ENCODE measurements around the gene MSANTD7. TPM values are rescaled to one million over a fixed set of nuclear protein-coding genes. Genes with fewer than 3 reads are reported as not detected.

MSANTD7 gene
- total RNA-seq, 6 experiments from 2014 or later = 2.2 to 6.0 (median 3.2) TPM

DNA sequence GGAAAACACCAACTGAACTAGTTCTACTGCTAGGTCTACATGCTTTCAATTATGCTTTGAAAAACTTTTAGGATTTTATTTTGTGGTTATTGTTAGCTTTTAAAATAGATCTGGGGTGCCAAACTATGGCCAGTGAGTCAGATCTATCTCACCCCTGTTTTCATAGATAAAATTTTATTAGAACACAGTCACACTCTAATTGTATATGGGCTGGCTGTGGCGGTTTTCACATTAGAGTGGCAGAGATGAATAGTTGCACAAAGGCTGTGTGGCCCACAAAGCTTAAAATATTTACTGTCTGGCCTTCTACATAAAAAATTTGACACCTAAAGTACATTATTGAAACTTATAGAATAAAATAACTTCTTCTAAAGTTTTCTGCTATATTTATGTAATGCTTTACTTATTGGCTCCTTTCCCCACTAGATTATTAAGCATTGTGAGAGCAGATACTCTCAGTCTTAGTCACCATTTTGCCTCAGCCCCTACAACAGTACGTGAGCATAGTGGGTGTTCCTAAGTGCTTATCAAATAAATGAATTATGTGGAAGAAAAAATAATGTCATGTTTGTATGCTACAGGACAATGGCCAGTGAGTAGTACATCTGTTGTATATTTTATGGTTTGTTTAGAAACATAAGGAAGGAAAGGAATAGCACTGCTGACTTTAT, 35.1 kb downstream of the MSANTD7 start:
- DNase-seq (no peak), ATAC-seq (no peak)
- 69% methylated on average over 2 of the region's 2 CpGs for whole genome bisulfite sequencing (ENCODE audit: insufficient coverage, low coverage, low lambda C conversion rate, missing lambda C conversion rate)
- no peaks in the 10 kb centered on the region for H3K27me3 ChIP-seq
- no peak overlapping the region for H3K27ac ChIP-seq
- intact Hi-C loops (cut with DNase I) = no loop called here
- peaks cover 0 to 5% (median 0%) of the 10 kb centered on the region in 4 donors for H3K4me1 ChIP-seq
- no peaks in the 10 kb centered on the region for H3K9me3 ChIP-seq
- no peak for TF ChIP-seq POLR2A (IDR thresholded peaks at IDR 0.05)
- TF ChIP-seq, protein P1, sequence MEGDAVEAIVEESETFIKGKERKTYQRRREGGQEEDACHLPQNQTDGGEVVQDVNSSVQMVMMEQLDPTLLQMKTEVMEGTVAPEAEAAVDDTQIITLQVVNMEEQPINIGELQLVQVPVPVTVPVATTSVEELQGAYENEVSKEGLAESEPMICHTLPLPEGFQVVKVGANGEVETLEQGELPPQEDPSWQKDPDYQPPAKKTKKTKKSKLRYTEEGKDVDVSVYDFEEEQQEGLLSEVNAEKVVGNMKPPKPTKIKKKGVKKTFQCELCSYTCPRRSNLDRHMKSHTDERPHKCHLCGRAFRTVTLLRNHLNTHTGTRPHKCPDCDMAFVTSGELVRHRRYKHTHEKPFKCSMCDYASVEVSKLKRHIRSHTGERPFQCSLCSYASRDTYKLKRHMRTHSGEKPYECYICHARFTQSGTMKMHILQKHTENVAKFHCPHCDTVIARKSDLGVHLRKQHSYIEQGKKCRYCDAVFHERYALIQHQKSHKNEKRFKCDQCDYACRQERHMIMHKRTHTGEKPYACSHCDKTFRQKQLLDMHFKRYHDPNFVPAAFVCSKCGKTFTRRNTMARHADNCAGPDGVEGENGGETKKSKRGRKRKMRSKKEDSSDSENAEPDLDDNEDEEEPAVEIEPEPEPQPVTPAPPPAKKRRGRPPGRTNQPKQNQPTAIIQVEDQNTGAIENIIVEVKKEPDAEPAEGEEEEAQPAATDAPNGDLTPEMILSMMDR (IDR thresholded peaks at IDR 0.05) = no peak
- H3K4me3 ChIP-seq = no peak overlapping the region
- H3K36me3 ChIP-seq = peaks cover 0 to 16% (median 1%) of the 10 kb centered on the region in 4 donors

DNA sequence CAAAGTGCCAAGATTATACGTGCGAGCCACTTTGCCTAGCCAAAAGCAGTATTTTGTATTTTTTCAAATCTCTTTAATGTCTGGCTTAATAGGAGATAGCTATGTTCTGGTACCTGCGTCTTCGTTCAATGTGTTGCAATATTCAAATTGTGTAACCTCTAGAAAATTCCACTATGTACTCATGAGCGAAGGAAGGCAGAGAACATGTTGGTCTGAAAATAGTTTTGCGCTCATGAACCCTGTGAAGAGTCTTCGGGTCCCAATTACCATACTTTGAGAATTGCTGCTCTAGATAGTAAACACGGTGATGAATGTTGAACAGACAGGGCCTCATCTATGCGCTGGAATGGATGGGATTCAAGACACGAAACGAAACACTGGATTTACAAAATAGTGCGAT, 37.8 kb downstream of the MSANTD7 start:
- H3K27ac ChIP-seq = peak overlapping the region in 1 of 3 donors; percentile 46
- ATAC-seq (peak in 1 of 4 donors; percentile 5), DNase-seq (no peak)
- 67% methylated on average over 12 of the region's 12 CpGs for WGBS (ENCODE audit: insufficient coverage, low coverage, low lambda C conversion rate, missing lambda C conversion rate)
- H3K4me1 ChIP-seq = peaks cover 0 to 10% (median 0%) of the 10 kb centered on the region in 4 donors
- H3K27me3 ChIP-seq = no peaks in the 10 kb centered on the region
- TF ChIP-seq POLR2A (IDR thresholded peaks at IDR 0.05) = no peak
- TF ChIP-seq, protein P1 (IDR thresholded peaks at IDR 0.05) = no peak
- H3K36me3 ChIP-seq = peaks cover 0 to 3% (median 0%) of the 10 kb centered on the region in 4 donors
- H3K4me3 ChIP-seq = no peak overlapping the region
- intact Hi-C loops (cut with DNase I) = no loop called here
- no peaks in the 10 kb centered on the region for H3K9me3 ChIP-seq

DNA sequence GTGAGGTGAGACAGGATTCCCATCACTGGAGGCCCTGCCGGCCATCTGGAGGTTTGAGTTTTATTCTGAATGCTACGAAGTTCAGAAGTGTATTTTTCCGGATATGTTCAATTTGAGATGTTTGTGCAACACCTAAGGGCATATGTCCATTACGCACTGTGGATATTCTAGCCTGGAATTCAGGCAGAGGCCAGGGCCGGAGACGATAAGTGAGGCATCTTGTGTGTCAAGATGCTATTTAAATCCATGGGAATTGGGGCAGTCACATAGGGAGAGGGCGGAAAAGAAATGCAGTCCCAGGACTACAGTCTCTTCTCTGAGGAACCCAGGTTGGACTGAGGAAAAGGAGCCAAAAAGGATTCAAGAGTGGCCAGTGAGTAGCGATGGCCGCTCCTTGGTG, 38.7 kb downstream of the MSANTD7 start:
- Histone ChIP-seq H3K36me3 (no peaks in the 10 kb centered on the region), H3K4me3 (no peak overlapping the region), H3K4me1 (peaks cover 0 to 10% (median 0%) of the 10 kb centered on the region in 4 donors), H3K27me3 (no peaks in the 10 kb centered on the region), H3K9me3 (no peaks in the 10 kb centered on the region), H3K27ac (no peak overlapping the region)
- DNase-seq (no peak), ATAC-seq (no peak)
- TF ChIP-seq, protein P1 (IDR thresholded peaks at IDR 0.05) = no peak
- TF ChIP-seq POLR2A (IDR thresholded peaks at IDR 0.05) = no peak
- 82% methylated on average over 9 of the region's 9 CpGs for WGBS (ENCODE audit: insufficient coverage, low coverage, low lambda C conversion rate, missing lambda C conversion rate)
- intact Hi-C loops (cut with DNase I) = no loop called here

DNA sequence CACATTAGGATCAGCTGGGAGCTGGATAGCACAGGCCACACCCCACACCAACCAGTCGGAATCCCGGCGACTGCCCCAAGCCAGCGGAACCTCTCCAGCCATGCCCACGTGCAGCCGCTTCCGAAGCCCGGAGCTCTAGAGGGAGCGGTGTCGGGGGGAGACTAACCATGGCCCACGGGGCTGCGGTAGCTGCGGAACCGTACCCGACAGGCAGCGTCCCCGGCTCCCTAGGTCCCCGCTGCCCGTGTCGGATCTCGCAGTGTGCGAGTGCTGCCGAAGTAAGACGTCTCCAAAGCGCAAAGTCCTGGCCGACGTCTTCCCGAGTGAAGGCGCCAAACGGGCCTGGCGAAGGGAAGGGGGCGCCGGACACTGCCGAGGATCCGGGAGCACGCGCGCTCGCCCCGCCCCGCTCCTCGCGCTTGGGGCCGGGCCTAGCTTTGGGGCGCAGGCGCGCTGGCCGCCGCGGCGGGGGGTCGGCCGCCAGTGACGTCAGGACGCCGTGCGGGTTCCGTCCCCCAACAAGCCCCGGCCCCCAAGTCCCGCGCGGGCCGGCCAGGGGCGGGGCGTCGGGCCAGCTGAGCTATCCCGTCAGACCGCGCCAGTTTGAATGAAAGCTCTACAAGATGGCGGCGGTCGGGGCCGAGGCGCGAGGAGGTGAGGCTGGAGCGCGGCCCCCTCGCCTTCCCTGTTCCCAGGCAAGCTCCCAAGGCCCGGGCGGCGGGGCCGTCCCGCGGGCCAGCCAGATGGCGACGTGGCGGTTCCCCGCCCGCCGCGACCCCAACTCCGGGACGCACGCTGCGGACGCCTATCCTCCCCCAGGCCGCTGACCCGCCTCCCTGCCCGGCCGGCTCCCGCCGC, 40.4 kb downstream of the MSANTD7 start, which contains the start of gene SUV39H2:
TSS of gene SUV39H2 (plus strand) at position 601 of the 858 bp plus-strand sequence. CDS start at position 624, 23 bp downstream.
- 0% methylated on average over 7 of the region's 102 CpGs for whole genome bisulfite sequencing (ENCODE audit: insufficient coverage, low coverage, low lambda C conversion rate, missing lambda C conversion rate)
- intact Hi-C loops (cut with DNase I) = no loop called here
- peak; percentile 97 for DNase-seq

More for the DNA sequence above, 40.4 kb downstream of the MSANTD7 start, which contains the start of gene SUV39H2:
- Histone ChIP-seq H3K36me3 (no peaks in the 10 kb centered on the region), H3K27ac (peak within 1 kb of the TSS; percentile 62 to 95 (median 85)), H3K4me1 (peaks cover 0 to 10% (median 0%) of the 10 kb centered on the region in 4 donors), H3K4me3 (peak within 1 kb of the TSS; percentile 88 to 94 (median 92)), H3K9me3 (no peaks in the 10 kb centered on the region), H3K27me3 (no peaks in the 10 kb centered on the region)
- ATAC-seq = peak; percentile 93 to 97 (median 96)
- TF ChIP-seq POLR2A (IDR thresholded peaks at IDR 0.05) = peak; percentile 86
- TF ChIP-seq, protein P1 (IDR thresholded peaks at IDR 0.05) = peak in 1 of 4 donors; percentile 23
